GM12801 (cell line): ENCODE results near the gene UBE2QL1.

Experiments
- TF ChIP-seq, protein P1 (sequence below): IDR thresholded peaks from one replicate; pipeline ENCODE4 v1.5.1; 2011; ENCODE audit warnings: control low read depth; ENCODE audit not compliant: insufficient read length; ENCODE audit errors: extremely low read depth

The UBE2QL1 gene

DNA sequence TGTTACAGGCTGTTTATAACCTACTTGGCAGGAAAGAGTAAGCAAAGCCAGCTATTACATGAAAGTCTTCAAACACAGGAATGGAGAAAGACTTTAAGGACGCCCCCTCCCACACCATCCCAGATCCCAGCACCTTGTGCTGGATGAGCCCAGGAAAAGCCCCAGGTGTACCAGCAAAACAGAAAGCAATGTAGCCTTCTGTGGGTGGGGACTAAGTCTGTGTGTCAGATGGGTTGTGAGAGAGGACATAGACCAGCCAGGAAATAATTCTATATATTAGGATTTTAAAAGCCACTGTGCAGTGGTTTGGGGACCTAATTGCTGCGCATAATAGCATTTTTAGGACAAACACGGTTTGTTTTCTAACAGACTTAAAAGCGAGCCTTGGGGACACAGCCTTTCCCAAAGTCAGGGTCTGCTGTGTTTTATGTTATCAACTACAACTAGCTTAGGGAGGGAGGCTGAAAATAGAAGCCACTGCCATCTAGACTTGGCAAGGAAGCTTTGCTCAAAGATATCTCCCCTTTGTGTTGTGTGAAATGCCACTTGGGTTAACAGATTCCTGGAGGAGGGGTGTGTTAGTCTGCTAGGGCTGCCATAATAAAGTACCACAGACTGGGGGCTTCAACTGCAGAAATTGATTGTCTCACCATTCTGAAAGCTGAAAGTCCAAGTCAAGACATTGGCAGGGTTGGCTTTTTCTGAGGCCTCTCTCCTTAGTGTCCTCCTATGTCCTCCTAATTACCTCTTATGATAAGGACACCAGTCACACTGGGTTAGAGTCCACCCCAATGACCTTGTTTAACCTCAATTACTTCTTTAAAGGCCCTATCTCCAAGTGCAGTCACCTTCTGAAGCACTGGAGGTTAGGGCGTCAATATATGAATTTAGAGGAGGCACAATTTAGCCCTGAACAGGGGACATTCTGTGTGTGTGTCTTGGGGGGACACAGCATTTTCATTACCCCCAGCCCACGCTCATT lies 17.2 kb upstream of the UBE2QL1 start:
- TF ChIP-seq, protein P1, sequence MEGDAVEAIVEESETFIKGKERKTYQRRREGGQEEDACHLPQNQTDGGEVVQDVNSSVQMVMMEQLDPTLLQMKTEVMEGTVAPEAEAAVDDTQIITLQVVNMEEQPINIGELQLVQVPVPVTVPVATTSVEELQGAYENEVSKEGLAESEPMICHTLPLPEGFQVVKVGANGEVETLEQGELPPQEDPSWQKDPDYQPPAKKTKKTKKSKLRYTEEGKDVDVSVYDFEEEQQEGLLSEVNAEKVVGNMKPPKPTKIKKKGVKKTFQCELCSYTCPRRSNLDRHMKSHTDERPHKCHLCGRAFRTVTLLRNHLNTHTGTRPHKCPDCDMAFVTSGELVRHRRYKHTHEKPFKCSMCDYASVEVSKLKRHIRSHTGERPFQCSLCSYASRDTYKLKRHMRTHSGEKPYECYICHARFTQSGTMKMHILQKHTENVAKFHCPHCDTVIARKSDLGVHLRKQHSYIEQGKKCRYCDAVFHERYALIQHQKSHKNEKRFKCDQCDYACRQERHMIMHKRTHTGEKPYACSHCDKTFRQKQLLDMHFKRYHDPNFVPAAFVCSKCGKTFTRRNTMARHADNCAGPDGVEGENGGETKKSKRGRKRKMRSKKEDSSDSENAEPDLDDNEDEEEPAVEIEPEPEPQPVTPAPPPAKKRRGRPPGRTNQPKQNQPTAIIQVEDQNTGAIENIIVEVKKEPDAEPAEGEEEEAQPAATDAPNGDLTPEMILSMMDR: no peak

DNA sequence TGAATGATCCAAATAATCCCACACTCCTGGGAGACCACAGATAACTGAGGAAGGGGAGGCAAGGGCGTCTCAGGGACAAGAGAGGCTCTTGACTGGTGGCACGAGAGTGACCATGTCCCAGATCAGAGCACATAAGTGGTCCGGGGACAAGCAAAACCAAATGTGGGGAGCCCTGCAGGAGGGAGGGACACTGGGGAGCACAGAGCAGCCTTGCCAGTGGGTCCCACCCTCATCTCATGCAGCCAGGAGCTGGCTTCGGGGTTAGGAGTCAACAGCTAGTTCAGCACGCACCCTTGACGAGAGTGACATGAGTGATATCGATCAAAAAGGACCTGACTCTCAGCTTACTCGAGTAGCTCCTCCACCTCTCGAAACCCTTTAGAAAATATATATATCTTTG lies 16.5 kb upstream of the UBE2QL1 start:
- TF ChIP-seq, protein P1: no peak

DNA sequence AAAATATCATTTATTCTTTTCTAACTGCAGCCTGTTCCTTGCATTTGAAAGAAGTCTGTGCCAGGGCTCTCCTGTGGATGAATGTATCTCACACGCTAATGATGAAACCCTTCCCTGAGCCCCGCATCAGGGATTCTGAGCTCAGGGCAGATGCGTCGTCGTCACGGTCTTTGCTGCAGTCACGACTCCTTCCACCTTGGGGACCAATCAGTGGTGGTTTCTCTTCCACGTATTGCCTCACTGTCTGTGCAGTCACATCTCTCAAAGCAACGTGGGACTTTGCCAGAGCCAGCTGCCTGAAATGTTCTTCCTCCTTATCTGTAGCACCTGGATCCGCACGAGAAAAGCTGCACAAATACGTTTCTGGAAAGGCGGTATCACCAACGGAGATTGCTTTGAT lies 13.9 kb upstream of the UBE2QL1 start:
- TF ChIP-seq, protein P1: no peak

DNA sequence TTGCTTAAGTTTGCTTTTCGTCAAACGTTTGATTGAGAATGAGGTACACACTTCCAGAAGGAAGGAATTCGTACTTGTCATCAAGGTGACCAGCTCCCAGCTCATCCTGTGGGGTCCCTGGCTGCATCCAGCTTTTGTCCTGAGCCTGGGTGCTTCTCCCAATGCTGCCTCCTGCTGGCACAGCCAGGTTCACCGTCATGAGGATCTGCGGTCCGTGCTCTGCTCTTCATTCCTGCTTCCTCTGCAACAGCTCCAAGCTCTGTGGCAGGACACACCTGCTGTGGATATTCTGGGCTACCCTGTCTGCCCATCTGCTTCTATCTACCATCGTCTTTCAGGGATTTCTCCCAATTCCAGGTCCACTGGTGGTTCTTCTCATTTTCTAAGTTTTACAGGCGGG lies 13.3 kb upstream of the UBE2QL1 start:
- TF ChIP-seq, protein P1: no peak

DNA sequence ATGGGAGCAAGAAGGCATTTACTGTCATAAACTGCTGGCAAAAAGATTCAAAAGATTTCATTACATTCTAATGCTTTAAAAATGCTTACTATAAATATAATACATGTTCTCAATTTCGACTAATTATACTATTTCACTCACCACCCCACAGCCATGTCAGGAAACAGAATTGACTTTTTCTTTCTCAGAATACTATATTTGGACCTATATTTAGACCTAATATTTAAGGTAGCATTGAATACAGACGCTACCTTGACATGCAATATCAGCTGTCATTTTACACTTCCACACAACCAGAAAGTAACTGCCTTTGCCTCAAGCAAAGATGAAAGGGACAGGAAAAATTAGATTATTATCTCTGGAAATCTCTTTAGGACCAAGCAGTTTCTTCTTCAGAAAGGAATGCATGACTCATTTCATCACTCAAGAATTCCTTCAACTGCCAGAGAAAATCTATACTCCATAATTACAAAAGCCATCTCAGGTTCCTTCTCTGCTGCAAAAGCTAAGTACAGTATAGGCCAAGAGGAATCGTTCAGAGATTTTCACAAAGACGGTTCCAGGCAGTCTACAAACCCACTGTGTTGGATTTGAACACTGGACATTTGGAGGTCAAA lies 11.8 kb upstream of the UBE2QL1 start:
- TF ChIP-seq, protein P1: no peak

DNA sequence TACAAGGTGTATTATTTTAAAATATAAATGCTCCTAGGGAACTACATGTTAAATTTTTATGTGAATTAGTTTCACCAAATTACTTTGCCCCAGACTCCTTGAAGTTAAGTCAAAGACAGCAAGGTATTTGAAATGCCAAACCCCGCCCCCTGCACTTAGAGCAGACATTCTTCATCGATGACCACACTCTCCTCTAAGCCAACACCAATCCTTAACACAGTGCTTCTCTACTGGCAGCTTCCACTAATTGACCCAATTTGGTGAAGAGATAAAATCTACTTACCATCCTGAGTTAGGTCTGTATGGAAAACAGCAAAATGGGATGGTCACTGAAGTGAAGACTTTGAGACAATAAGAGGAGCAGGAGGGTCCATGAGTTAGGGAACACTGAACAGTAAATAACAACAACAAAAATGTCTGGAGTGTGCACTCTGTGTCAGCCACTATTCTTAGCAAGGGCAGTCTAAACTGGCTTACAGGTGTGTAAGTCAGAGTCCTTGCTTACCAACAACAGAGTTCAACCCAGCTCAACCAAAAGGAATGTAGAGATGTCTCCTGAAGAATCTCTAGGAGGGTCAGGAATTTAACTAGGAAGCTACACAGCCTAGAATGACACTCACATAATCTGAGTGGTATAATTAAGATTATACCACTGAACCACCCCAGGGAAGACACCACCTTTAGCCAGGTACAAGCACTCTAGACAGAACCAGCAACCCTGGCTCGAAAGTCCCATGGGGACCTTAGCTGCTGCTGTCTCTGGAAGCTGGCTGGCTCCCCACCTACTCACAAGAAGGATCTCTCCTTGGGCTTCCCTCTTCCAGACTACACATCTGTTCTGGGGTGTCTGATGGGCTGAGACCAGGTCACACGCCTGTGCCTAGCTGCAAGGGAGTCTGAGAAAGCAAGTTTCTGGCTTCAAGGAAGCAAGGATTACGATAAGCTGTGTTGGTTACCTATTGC lies 8.8 kb upstream of the UBE2QL1 start:
- TF ChIP-seq, protein P1: no peak

DNA sequence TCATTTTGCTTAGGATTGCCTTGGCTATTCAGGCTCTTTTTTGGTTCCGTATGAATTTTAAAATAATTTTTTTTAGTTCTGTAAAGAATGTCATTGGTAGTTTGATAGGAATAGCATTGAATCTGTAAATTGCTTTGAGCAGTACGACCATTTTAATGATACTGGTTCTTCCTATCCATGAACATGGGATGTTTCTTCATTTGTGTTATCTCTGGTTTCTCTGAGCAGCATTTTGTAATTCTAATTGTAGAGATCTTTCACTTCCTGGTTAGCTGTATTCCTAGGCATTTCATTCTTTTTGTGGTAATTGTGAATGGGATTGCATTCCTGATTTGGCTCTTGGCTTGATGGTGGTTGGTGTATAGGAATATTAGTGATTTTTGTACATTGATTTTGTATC lies 6.3 kb upstream of the UBE2QL1 start:
- TF ChIP-seq, protein P1: no peak
